ENCODE results near the gene CENPP. TPM values are rescaled to one million over a fixed set of nuclear protein-coding genes. Genes with fewer than 3 reads are reported as not detected.

CENPP gene
- total RNA-seq, 4 donors from 2014 or later = 0.37 to 7.1 (median 3.2) TPM

DNA sequence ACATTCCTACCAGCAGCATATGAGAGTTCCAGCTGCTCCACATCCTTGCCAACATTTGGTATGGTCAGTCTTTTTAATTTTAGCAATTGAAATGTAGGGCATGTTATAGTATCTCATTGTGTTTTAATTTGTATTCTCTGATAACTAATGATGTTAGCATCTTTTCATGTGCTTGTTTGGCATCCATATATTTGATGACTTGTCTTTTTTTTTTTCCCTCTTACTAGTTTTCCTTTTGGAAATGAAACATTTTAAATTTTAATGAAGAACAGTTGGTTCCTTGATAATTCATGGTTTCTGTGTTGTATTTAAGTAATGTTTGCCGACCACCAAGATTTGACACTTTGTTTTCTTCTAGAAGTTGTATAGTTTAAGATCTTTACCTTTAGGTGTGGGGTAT, 69.9 kb downstream of the CENPP start:
- DNase-seq = no peak
- TF ChIP-seq EP300 (IDR thresholded peaks at IDR 0.05; ENCODE audit: low read depth) = no peak
- TF ChIP-seq, protein P1, sequence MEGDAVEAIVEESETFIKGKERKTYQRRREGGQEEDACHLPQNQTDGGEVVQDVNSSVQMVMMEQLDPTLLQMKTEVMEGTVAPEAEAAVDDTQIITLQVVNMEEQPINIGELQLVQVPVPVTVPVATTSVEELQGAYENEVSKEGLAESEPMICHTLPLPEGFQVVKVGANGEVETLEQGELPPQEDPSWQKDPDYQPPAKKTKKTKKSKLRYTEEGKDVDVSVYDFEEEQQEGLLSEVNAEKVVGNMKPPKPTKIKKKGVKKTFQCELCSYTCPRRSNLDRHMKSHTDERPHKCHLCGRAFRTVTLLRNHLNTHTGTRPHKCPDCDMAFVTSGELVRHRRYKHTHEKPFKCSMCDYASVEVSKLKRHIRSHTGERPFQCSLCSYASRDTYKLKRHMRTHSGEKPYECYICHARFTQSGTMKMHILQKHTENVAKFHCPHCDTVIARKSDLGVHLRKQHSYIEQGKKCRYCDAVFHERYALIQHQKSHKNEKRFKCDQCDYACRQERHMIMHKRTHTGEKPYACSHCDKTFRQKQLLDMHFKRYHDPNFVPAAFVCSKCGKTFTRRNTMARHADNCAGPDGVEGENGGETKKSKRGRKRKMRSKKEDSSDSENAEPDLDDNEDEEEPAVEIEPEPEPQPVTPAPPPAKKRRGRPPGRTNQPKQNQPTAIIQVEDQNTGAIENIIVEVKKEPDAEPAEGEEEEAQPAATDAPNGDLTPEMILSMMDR (IDR thresholded peaks at IDR 0.05) = no peak
- TF ChIP-seq POLR2AphosphoS5 (IDR thresholded peaks at IDR 0.05) = no peak
- no peak overlapping the region for H3K4me3 ChIP-seq
- intact Hi-C loops (cut with DNase I; ENCODE audit: low total_unique reads) = no loop called here
- in situ Hi-C loops (cut with MboI; ENCODE audit: low pct_ligation_motif_present in 1 of 4, low pct_unique_long_range_greater_than_20kb in 1 of 4, low sequenced_read_pairs in 3 of 4) = no loop called here
- peaks cover 0 to 5% (median 0%) of the 10 kb centered on the region in 4 donors for H3K4me1 ChIP-seq
- no peak overlapping the region for H3K27ac ChIP-seq
- 93% methylated on average over 1 of the region's 1 CpG for WGBS, 2 donors (ENCODE audit: low coverage in 1 of 2)
- H3K36me3 ChIP-seq = no peaks in the 10 kb centered on the region
- H3K9me3 ChIP-seq = no peaks in the 10 kb centered on the region
- no peaks in the 10 kb centered on the region for H3K27me3 ChIP-seq

DNA sequence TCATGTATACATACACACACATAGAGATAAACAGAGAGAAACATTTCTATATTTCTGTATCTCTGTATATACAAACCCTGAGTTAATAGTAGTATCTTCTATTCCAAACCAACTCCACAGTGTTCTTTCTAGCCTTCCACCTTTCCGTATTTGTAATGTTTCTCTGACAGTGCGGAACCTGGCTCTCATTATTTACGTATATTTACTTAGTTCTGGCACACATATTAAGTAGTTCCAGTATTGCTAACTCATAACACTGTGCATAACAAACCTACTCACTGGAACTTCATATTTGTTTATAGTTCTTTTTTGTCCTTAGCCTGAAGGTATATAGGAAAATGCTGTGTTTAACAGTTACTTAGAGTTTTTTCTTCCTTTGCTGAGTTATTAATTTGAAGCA, 72.1 kb downstream of the CENPP start:
- in situ Hi-C loops (cut with MboI; ENCODE audit: low pct_ligation_motif_present in 1 of 4, low pct_unique_long_range_greater_than_20kb in 1 of 4, low sequenced_read_pairs in 3 of 4) (no loop called here), intact Hi-C loops (cut with DNase I; ENCODE audit: low total_unique reads) (no loop called here)
- no peak for TF ChIP-seq POLR2A (IDR thresholded peaks at IDR 0.05)
- peak in 1 of 3 donors; percentile 10 for TF ChIP-seq POLR2AphosphoS5 (IDR thresholded peaks at IDR 0.05)

DNA sequence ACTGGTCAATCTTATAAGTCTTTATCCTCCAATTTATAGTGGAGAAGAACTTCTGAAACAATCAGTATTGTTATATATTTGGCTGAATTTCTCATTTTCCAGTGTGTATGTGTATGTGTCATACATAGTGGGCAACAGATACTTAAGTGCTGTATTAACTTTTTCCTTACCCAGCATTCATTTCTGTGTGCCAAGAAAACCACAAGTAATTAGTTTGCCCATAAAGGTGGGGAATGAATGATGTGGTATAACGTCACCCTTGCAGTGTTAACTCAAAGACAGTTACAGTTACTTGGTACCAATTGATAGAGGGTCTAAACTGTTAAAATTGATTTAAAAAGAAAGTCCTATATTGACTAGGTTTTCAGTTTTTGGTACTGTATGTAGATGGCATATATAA, 76.6 kb downstream of the CENPP start:
- H3K4me3 ChIP-seq = no peak overlapping the region
- H3K27ac ChIP-seq = peak overlapping the region in 2 of 4 donors; percentile 5 to 40
- intact Hi-C loops (cut with DNase I; ENCODE audit: low total_unique reads) = no loop called here
- no peaks in the 10 kb centered on the region for H3K9me3 ChIP-seq
- TF ChIP-seq EP300 (IDR thresholded peaks at IDR 0.05; ENCODE audit: low read depth) (no peak), POLR2A (IDR thresholded peaks at IDR 0.05) (no peak), POLR2AphosphoS5 (IDR thresholded peaks at IDR 0.05) (no peak)
- TF ChIP-seq, protein P1 (IDR thresholded peaks at IDR 0.05) = no peak
- in situ Hi-C loops (cut with MboI; ENCODE audit: low pct_ligation_motif_present in 1 of 4, low pct_unique_long_range_greater_than_20kb in 1 of 4, low sequenced_read_pairs in 3 of 4) = no loop called here
- WGBS, 2 donors (ENCODE audit: low coverage in 1 of 2) = 72 to 92% methylated on average over 1 of the region's 1 CpG
- H3K27me3 ChIP-seq = no peaks in the 10 kb centered on the region
- no peaks in the 10 kb centered on the region for H3K36me3 ChIP-seq
- peaks cover 4 to 29% (median 18%) of the 10 kb centered on the region in 4 donors for H3K4me1 ChIP-seq
- DNase-seq = no peak

More for the DNA sequence above, 72.1 kb downstream of the CENPP start:
- H3K9me3 ChIP-seq = no peaks in the 10 kb centered on the region
- DNase-seq = no peak
- WGBS, 2 donors (ENCODE audit: low coverage in 1 of 2) = 73 to 85% methylated on average over 3 of the region's 3 CpGs
- H3K4me1 ChIP-seq = peaks cover 0 to 5% (median 0%) of the 10 kb centered on the region in 4 donors
- no peaks in the 10 kb centered on the region for H3K27me3 ChIP-seq
- peak overlapping the region in 2 of 4 donors; percentile 24 to 42 for H3K27ac ChIP-seq
- H3K36me3 ChIP-seq = no peaks in the 10 kb centered on the region
- H3K4me3 ChIP-seq = no peak overlapping the region

DNA sequence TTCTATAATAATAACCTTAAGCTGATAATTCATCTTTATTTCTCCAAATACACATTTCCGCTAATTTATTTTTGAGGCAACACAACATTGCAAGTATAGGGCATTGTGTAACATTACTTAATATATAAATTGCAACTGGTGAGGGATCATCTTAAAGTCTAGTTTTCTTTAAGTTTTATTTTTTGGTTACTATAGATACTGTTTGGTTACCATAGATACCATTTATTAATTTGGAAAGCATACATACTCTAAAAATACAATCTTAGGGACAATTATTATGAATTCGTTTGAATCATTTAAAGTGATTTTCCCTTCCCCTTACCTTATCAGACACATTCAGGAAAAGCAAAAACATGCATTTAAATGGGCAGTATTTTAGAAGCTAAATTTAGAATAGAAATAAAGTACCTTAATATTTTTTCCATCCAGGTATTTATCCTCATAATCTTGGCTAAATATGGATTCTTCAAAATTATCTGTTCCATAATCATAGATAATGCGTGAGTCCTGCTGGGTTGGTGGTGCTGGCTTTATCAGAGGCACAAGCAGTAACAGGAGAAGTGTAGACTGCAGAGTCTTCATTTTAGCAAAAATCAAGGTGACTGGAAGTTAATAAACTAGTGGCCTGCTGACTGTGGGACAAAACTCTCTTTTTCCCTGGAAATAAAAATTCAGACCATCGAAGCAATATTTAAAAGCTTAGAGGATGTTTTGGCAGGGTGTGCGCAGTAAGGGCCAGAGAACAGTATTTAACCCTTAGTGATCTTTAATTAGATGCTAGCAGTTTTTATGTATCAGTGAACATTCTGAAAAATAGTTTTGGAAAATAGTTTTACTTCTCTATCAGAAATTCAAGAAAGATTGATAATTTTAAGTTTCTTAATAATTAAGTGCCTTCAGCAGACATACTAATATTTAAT, 77.3 kb downstream of the CENPP start:
- peak overlapping the region in 2 of 4 donors; percentile 5 to 6 for H3K4me3 ChIP-seq
- no peak for TF ChIP-seq POLR2A (IDR thresholded peaks at IDR 0.05)
- no peak for DNase-seq
- H3K27ac ChIP-seq = peak overlapping the region in 2 of 4 donors; percentile 18 to 40
- no peaks in the 10 kb centered on the region for H3K36me3 ChIP-seq
- H3K27me3 ChIP-seq = no peaks in the 10 kb centered on the region
- in situ Hi-C loops (cut with MboI; ENCODE audit: low pct_ligation_motif_present in 1 of 4, low pct_unique_long_range_greater_than_20kb in 1 of 4, low sequenced_read_pairs in 3 of 4) = no loop called here
- H3K4me1 ChIP-seq = peaks cover 4 to 30% (median 18%) of the 10 kb centered on the region in 4 donors
- intact Hi-C loops (cut with DNase I; ENCODE audit: low total_unique reads) = no loop called here
- 61 to 78% methylated on average over 5 of the region's 5 CpGs for WGBS, 2 donors (ENCODE audit: low coverage in 1 of 2)
- H3K9me3 ChIP-seq = no peaks in the 10 kb centered on the region

DNA sequence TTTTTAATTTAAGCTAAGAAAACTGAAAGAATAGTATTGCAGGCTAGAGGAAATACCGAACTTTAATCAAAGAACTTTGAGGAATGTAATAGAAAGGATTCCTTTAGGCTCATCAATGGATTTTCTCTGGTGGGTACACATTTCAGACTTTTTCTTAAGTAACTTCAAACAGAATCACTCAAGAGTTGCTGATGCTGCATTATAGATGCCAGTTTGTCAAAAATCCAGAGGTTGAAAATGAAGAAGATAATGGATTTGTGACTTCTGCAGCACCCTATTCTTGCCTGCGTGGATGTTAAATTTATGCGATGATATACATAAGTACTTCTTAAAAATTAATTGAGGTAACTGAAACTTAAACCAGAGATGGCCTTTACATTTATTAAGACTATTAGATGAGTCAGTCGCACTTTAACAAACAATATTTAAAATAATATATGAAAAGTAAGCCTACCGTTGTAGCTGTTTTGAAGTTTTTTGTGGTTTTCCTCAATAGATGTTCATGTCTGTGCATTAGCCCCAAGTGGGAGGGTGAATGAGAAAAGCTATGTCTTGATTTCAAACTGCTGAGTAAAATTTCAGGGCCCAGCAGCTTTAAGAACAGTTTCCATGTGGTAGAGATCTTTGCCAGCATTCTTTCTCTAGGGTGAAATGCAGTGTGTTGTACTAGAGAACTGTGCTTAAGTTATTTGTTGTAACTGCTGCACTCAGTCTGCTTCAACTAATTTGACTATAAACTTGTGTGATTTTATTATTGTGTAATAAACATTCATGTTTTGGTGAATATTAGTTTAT, 78.5 kb downstream of the CENPP start, which contains the start of gene OGN:
Gene OGN, minus strand, starts transcription at position 537 of the 795 bp plus-strand sequence. CDS start 1,171 bp downstream, outside the sequence.
- no peaks in the 10 kb centered on the region for H3K27me3 ChIP-seq
- intact Hi-C loops (cut with DNase I; ENCODE audit: low total_unique reads) (no loop called here), in situ Hi-C loops (cut with MboI; ENCODE audit: low pct_ligation_motif_present in 1 of 4, low pct_unique_long_range_greater_than_20kb in 1 of 4, low sequenced_read_pairs in 3 of 4) (no loop called here)
- peak within 1 kb of the TSS in 2 of 4 donors; percentile 5 to 6 for H3K4me3 ChIP-seq
- peaks cover 4 to 30% (median 18%) of the 10 kb centered on the region in 4 donors for H3K4me1 ChIP-seq
- DNase-seq = no peak
- 78 to 81% methylated on average over 5 of the region's 5 CpGs for WGBS, 2 donors (ENCODE audit: low coverage in 1 of 2)
- H3K36me3 ChIP-seq = no peaks in the 10 kb centered on the region
- peak within 1 kb of the TSS in 2 of 4 donors; percentile 40 to 53 for H3K27ac ChIP-seq
- TF ChIP-seq, protein P1 (IDR thresholded peaks at IDR 0.05) = no peak
- TF ChIP-seq POLR2A (IDR thresholded peaks at IDR 0.05) (no peak), EP300 (IDR thresholded peaks at IDR 0.05; ENCODE audit: low read depth) (no peak)
- H3K9me3 ChIP-seq = no peaks in the 10 kb centered on the region

All from transverse colon (tissue), 4 donors.